ENCODE measurements around the gene ITGAL. TPM values are rescaled to one million over a fixed set of nuclear protein-coding genes. Genes with fewer than 3 reads are reported as not detected.
A peak's percentile ranks its signal among the peaks of the same experiment; 100 is the strongest.

The ITGAL gene
- total and polyA plus RNA-seq, 2 of the 13 experiments (the other 11 are each of a cell fraction or from before 2014, with no cell fraction given) = 0.86 to 1.2 TPM

GRCh38 chr16:30452709-30453580 is 19.6 kb upstream of the ITGAL start (continued):
- TF ChIP-seq HNF1A (IDR thresholded peaks at IDR 0.05; ENCODE audit: low read depth) (peak; percentile 25; the same call in 1 of the 2 replicates), HNF1A (CRISPR knock-in tag; IDR thresholded peaks at IDR 0.05; ENCODE audit: borderline replicate concordance) (peak; percentile 50; the same call in 1 of the 2 replicates), ZNF292 (CRISPR knock-in tag; IDR thresholded peaks at IDR 0.05; ENCODE audit: borderline replicate concordance, low read depth) (peak; percentile 39; the same call in 1 of the 2 replicates), RXRA (CRISPR knock-in tag; IDR thresholded peaks at IDR 0.05) (0 out of 2 replicates have a peak, but pooled peaks have one; percentile 32), RXRB (CRISPR knock-in tag; IDR thresholded peaks at IDR 0.05; ENCODE audit: borderline replicate concordance) (0 out of 2 replicates have a peak, but pooled peaks have one; percentile 14), ARID4A (CRISPR knock-in tag; IDR thresholded peaks at IDR 0.05; ENCODE audit: borderline replicate concordance) (peak; percentile 18; the same call in 1 of the 2 replicates), ZNF883 (CRISPR knock-in tag; IDR thresholded peaks at IDR 0.05; ENCODE audit: not compliant biosample characterization) (peak; percentile 24), ZBTB38 (CRISPR knock-in tag; IDR thresholded peaks at IDR 0.05) (0 out of 2 replicates have a peak, but pooled peaks have one; percentile 4), ZNF468 (CRISPR knock-in tag; IDR thresholded peaks at IDR 0.05) (0 out of 2 replicates have a peak, but pooled peaks have one; percentile 56), ZNF792 (CRISPR knock-in tag; IDR thresholded peaks at IDR 0.05) (peak; percentile 27; the same call in 1 of the 2 replicates), CEBPG (CRISPR knock-in tag; IDR thresholded peaks at IDR 0.05) (0 out of 2 replicates have a peak, but pooled peaks have one; percentile 29)
- TF ChIP-seq, protein P1, sequence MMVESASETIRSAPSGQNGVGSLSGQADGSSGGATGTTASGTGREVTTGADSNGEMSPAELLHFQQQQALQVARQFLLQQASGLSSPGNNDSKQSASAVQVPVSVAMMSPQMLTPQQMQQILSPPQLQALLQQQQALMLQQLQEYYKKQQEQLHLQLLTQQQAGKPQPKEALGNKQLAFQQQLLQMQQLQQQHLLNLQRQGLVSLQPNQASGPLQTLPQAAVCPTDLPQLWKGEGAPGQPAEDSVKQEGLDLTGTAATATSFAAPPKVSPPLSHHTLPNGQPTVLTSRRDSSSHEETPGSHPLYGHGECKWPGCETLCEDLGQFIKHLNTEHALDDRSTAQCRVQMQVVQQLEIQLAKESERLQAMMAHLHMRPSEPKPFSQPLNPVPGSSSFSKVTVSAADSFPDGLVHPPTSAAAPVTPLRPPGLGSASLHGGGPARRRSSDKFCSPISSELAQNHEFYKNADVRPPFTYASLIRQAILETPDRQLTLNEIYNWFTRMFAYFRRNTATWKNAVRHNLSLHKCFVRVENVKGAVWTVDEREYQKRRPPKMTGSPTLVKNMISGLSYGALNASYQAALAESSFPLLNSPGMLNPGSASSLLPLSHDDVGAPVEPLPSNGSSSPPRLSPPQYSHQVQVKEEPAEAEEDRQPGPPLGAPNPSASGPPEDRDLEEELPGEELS (CRISPR knock-in tag; IDR thresholded peaks at IDR 0.05) = 0 out of 2 replicates have a peak, but pooled peaks have one; percentile 25
- TF ChIP-seq, protein P2, sequence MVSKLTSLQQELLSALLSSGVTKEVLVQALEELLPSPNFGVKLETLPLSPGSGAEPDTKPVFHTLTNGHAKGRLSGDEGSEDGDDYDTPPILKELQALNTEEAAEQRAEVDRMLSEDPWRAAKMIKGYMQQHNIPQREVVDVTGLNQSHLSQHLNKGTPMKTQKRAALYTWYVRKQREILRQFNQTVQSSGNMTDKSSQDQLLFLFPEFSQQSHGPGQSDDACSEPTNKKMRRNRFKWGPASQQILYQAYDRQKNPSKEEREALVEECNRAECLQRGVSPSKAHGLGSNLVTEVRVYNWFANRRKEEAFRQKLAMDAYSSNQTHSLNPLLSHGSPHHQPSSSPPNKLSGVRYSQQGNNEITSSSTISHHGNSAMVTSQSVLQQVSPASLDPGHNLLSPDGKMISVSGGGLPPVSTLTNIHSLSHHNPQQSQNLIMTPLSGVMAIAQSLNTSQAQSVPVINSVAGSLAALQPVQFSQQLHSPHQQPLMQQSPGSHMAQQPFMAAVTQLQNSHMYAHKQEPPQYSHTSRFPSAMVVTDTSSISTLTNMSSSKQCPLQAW (CRISPR knock-in tag; IDR thresholded peaks at IDR 0.05) = peak; percentile 17; the same call in 1 of the 2 replicates
- TF ChIP-seq, protein P3, sequence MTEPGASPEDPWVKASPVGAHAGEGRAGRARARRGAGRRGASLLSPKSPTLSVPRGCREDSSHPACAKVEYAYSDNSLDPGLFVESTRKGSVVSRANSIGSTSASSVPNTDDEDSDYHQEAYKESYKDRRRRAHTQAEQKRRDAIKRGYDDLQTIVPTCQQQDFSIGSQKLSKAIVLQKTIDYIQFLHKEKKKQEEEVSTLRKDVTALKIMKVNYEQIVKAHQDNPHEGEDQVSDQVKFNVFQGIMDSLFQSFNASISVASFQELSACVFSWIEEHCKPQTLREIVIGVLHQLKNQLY (CRISPR knock-in tag; IDR thresholded peaks at IDR 0.05) = 0 out of 2 replicates have a peak, but pooled peaks have one; percentile 8
